Glutamatergic neuron (in vitro differentiated cells): ENCODE measurements around the gene NXPH4. TPM values are rescaled to one million over a fixed set of nuclear protein-coding genes. Genes with fewer than 3 reads are reported as not detected.

Experiments used
- DNase-seq: peaks from one replicate; pipeline ENCODE4 v3.0.0; 2022
- H3K27ac Mint-ChIP-seq: one replicate; pipeline ENCODE4 v1.8.0; 2020; ENCODE audit warnings: mild to moderate bottlenecking, mixed read lengths, inconsistent platforms; ENCODE audit not compliant: unreplicated experiment
- H3K27me3 Mint-ChIP-seq: one replicate; pipeline ENCODE4 v1.8.0; 2020; ENCODE audit warnings: mild to moderate bottlenecking, moderate library complexity, mixed read lengths, inconsistent platforms; ENCODE audit not compliant: unreplicated experiment
- H3K36me3 Mint-ChIP-seq: one replicate; pipeline ENCODE4 v1.8.0; 2020; ENCODE audit warnings: mild to moderate bottlenecking, mixed read lengths, inconsistent platforms; ENCODE audit not compliant: unreplicated experiment
- H3K4me1 Mint-ChIP-seq: one replicate; pipeline ENCODE4 v1.8.0; 2020; ENCODE audit warnings: mild to moderate bottlenecking, low read depth, mixed read lengths, inconsistent platforms; ENCODE audit not compliant: unreplicated experiment
- H3K4me3 Mint-ChIP-seq: one replicate; pipeline ENCODE4 v1.8.0; 2020; ENCODE audit warnings: mild to moderate bottlenecking, mixed read lengths, inconsistent platforms; ENCODE audit not compliant: unreplicated experiment
- H3K9me3 Mint-ChIP-seq: one replicate; pipeline ENCODE4 v1.8.0; 2020; ENCODE audit warnings: mild to moderate bottlenecking, moderate library complexity, mixed read lengths, inconsistent platforms; ENCODE audit not compliant: unreplicated experiment
- CTCF ChIP-seq: fragments of 200-600 bp; sonication (generic); IDR thresholded peaks from one replicate; pipeline ENCODE4 v1.5.0; 2021; ENCODE audit not compliant: partially characterized antibody, unreplicated experiment
- total RNA-seq: library from RNA; stranded (reverse); fragmentation: NEBNext Ultra II Directional; extraction: Animal tissue kit (Norgen Biotek cat#: 25700); gene quantifications from one replicate; pipeline ENCODE4 v1.2.1, GENCODE V29; 2021; ENCODE audit not compliant: unreplicated experiment

NXPH4 gene
- total RNA-seq, 1 donor from 2014 or later: 10.5 TPM

- Mint-ChIP-seq H3K4me1 (peaks cover 3% of the 10 kb centered on the region), H3K27ac (no peak overlapping the region), H3K9me3 (peaks cover 6% of the 10 kb centered on the region), H3K36me3 (peaks cover 9% of the 10 kb centered on the region), H3K4me3 (no peak overlapping the region), H3K27me3 (peaks cover 15% of the 10 kb centered on the region)
- no peak for DNase-seq
- TF ChIP-seq CTCF: no peak
Observed at GRCh38 chr12:57192920-57193319, 23.7 kb upstream of the NXPH4 start.

GRCh38 chr12:57193706-57194245 is 22.8 kb upstream of the NXPH4 start:
- H3K27ac Mint-ChIP-seq: no peak overlapping the region
- no peak for TF ChIP-seq CTCF
- peaks cover 9% of the 10 kb centered on the region for H3K36me3 Mint-ChIP-seq
- H3K4me1 Mint-ChIP-seq: peaks cover 3% of the 10 kb centered on the region
- no peak overlapping the region for H3K4me3 Mint-ChIP-seq
- DNase-seq: no peak
- peaks cover 20% of the 10 kb centered on the region for H3K27me3 Mint-ChIP-seq
- H3K9me3 Mint-ChIP-seq: peaks cover 6% of the 10 kb centered on the region

DNA sequence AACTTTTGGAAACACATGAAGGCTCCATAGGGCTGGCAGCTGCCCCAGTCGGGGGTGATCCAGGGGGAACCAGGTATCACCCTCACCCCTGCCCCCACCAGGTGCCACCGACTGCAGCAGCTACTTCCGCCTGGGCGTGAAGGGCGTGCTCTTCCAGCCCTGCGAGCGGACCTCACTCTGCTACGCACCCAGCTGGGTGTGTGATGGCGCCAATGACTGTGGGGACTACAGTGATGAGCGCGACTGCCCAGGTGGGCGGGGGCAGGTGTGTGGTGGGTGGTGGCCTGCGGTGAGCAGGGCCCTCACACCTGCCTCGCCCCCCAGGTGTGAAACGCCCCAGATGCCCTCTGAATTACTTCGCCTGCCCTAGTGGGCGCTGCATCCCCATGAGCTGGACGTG is 22.3 kb upstream of the NXPH4 start:
- Mint-ChIP-seq H3K4me3 (no peak overlapping the region), H3K27ac (no peak overlapping the region), H3K36me3 (peaks cover 9% of the 10 kb centered on the region), H3K4me1 (peaks cover 3% of the 10 kb centered on the region), H3K27me3 (peaks cover 20% of the 10 kb centered on the region), H3K9me3 (peaks cover 6% of the 10 kb centered on the region)
- TF ChIP-seq CTCF: no peak
- no peak for DNase-seq

DNA sequence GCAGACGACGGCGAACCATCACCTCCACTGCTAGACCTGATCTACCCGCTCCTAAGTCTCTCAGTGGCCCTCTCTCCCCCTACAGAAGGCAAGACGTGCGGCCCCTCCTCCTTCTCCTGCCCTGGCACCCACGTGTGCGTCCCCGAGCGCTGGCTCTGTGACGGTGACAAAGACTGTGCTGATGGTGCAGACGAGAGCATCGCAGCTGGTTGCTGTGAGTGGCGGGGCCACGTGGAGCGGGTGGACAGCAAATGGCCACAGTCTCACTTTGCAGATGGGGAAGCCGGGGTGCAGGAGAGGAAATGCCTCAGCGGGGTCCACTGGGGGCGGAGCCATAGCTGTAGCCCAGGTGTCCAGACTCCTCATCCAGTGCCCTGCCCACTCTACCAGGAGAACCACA is 21.4 kb upstream of the NXPH4 start:
- no peak for DNase-seq
- H3K36me3 Mint-ChIP-seq: peaks cover 9% of the 10 kb centered on the region
- H3K4me3 Mint-ChIP-seq: no peak overlapping the region
- no peak overlapping the region for H3K27ac Mint-ChIP-seq
- H3K27me3 Mint-ChIP-seq: peaks cover 22% of the 10 kb centered on the region
- no peak for TF ChIP-seq CTCF
- H3K4me1 Mint-ChIP-seq: peaks cover 3% of the 10 kb centered on the region
- H3K9me3 Mint-ChIP-seq: peaks cover 6% of the 10 kb centered on the region

DNA sequence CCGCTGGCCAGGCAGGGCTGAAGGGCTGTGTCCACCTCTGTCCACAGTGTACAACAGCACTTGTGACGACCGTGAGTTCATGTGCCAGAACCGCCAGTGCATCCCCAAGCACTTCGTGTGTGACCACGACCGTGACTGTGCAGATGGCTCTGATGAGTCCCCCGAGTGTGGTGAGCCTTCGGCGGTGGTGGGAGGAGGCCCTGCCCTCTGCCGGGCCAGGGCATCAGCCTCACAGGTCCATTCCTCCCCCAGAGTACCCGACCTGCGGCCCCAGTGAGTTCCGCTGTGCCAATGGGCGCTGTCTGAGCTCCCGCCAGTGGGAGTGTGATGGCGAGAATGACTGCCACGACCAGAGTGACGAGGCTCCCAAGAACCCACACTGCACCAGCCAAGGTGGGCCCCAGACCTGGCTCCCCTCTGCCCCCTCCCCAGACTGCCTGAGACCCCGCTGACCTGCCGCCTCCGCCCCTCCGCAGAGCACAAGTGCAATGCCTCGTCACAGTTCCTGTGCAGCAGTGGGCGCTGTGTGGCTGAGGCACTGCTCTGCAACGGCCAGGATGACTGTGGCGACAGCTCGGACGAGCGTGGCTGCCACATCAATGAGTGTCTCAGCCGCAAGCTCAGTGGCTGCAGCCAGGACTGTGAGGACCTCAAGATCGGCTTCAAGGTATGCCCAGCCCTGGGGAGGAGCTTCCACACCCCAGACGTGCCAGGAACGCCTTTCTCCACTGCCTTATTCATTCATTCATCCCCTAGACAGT is 20.8 kb upstream of the NXPH4 start:
- peaks cover 6% of the 10 kb centered on the region for H3K9me3 Mint-ChIP-seq
- H3K4me3 Mint-ChIP-seq: no peak overlapping the region
- no peak for TF ChIP-seq CTCF
- DNase-seq: no peak
- H3K27ac Mint-ChIP-seq: no peak overlapping the region
- peaks cover 9% of the 10 kb centered on the region for H3K36me3 Mint-ChIP-seq
- H3K27me3 Mint-ChIP-seq: peaks cover 22% of the 10 kb centered on the region
- peaks cover 3% of the 10 kb centered on the region for H3K4me1 Mint-ChIP-seq
